HG03571 (cell line): ENCODE data around the gene MRPL27.

Experiments
- ATAC-seq: cut with Tn5 transposase; IDR thresholded peaks from one replicate; pipeline ENCODE4 v1.9.1; 2021; ENCODE audit not compliant: unreplicated experiment

MRPL27 gene

GRCh38 chr17:50319306-50320004 is 53.5 kb downstream of the MRPL27 start:
- ATAC-seq, result no peak

GRCh38 chr17:50318501-50319285 is 54.3 kb downstream of the MRPL27 start:
- no peak for ATAC-seq
